LHCN-M2 (cell line): ENCODE results near the gene NWD2. TPM values are rescaled to one million over a fixed set of nuclear protein-coding genes. Genes with fewer than 3 reads are reported as not detected.
"Not testable (repeated sequence)": the region's sequence is repeated elsewhere in the genome, so short reads cannot be mapped to it uniquely, and the experiment has no call there.

Experiments
- DNase-seq: peaks from one replicate; pipeline ENCODE4 v3.0.0-alpha.2; 2012; ENCODE audit warnings: low read depth
- polyA plus RNA-seq: library from polyadenylated mRNA; unstranded; fragments of >200 nt; gene quantifications from one replicate; pipeline ENCODE4 v1.2.1, GENCODE V29; 2012; ENCODE audit warnings: missing spikeins
- total RNA-seq: library from RNA; depleted of rRNA; stranded (reverse); fragments of >200 nt; gene quantifications from 2 replicates; pipeline ENCODE4 v1.2.3, GENCODE V29; 2014; rRNA removed

The NWD2 gene, protein sequence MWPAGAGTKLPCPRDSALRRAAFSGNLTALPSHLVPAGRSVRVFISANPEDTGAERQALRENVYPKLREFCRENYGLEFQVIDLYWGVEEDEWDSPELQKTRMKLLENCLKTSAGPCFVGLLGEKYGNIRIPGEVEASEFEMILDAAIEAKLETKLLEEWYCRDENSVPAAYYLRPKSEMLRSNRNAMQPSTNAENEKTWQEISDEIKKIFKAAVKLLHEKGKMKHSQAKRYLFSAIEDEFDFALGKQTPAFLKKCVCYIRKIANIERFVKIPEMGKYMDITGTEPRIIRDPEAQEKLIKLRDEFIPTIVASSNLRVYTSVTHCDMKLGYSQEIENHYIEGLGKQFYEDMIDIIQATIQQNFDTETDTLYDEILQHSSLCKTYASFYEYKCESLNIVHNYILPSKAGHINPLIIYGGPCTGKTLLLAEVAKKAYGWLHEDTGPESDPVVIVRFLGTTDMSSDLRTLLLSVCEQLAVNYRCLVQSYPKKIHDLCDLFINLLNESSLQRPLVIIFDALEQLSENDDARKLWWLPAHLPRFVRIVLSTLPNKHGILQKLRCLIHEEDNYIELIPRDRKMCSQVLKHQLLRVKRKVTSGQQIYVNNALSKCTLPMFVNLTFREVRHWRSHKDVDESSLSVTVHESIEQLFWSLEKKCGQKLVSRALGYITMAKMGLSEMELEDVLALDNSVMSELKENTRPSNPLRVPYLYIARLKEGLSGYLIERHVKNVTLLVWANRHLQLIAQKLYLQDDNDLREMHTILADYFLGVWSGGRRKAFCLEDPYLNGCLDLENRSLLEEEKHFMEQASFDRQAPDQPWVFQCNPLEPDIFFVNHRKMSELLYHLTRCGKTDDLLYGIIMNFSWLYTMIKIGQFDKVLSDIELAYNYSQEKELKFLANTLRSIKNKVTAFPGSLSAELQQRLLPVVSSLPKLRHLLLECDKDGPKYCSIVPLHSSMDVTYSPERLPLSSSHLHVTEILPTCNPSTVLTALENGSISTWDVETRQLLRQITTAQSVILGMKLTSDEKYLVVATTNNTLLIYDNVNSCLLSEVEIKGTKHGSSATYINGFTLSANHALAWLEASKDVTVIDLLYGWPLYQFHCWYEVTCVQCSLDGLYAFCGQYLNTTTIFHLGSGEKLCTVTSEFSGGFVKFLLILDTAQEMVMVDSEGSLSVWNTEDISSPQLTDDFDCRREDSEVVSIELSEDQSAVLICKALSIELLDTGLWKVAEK (N-terminal part only)
- not detected in 2 replicates for total RNA-seq
- polyA plus RNA-seq, result not detected

DNA sequence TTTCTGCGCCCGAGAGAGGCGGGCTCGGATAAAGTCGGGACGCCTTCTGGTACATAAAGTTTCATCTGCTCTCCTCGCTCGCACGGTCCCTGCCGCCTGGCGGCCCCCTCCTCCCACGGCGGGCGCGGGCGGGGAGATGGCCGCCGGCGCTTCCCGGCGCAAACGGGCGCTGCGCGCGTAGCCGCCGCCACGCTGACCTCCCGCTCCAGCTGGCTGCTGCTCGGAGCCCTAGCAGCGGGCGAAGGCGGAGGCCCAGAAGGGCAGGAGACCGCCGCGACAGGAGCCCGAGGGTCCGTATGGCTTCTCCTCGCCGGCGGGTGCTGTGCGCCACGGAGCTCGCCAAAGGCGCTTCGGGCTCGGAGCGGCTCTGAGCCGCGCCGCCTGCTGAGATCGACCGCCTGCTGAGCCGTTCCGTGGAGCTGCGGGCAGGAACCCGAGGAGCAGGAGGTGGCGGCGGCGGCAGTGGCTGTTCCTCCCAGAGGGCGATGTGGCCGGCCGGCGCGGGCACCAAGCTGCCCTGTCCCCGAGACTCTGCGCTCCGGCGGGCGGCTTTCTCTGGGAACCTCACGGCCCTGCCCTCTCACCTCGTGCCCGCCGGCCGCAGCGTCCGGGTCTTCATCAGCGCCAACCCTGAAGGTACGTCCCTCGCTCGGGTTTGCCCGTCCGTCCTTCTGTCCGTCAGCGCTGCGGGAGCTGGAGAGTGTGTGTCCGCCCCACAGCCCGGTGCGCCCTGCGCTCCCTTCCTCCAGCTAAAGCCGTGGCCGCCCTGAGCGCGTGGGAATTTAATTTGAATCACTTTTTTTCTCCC lies at the start of gene NWD2:
Gene NWD2, plus strand, starts transcription at position 161 of the 808 bp plus-strand sequence. Its CDS starts 325 bp downstream, at position 486.
- DNase-seq, result no peak

DNA sequence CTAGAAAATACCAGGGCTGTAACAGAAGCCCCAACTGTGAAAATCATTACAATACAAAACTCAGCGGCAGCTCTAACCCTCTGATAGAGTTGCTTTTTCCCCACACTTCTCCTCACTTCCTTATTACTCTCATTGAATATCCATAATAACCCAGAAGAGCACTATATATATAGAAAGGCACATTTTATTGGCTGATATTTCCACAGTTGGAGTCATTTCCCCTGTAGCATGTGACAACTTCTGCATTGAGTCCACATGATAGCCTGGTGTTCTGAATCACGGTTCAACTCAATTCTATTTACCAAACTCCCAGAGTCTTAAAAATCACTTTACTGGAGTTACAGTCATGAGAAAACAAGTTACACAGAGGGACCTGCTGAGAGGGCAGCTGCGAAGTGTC lies 46.6 kb upstream of the NWD2 start:
- DNase-seq, result no peak

DNA sequence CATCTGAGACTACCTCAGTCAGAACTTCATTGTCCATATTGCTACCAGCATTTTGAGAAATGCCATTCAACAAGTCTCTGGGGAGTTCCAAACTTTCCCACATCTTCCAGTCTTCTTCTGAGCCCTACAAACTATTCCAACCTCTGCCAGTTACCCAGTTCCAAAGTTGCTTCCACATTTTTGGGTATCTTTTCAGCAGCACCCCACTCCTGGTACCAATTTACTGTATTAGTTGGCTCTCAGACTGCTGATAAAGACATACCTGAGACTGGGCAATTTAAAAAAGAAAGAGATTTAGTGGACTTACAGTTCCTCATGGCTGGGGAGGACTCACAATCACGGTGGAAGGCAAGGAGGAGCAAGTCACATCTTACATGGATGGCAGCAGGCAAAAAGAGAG lies 39.8 kb upstream of the NWD2 start:
- DNase-seq, result not testable (repeated sequence)

DNA sequence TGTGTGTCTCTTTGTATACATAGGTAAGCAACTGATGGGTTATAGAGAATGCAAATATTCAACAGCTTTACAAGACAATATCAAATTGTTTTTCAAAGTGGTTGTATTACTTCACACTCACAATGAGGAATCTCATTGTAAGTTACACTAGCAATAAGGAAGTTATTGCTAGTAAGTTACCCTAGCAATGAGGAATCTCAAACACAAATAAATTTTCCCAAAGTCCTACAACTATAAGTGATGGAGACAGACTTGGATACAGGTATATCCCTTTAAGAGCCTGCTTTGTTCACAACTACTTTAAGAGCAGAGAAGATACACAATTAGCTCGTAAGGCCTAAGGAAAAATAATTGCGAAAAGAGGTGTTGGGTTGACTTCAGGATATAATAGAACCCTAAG lies 28.3 kb upstream of the NWD2 start:
- DNase-seq, result no peak

DNA sequence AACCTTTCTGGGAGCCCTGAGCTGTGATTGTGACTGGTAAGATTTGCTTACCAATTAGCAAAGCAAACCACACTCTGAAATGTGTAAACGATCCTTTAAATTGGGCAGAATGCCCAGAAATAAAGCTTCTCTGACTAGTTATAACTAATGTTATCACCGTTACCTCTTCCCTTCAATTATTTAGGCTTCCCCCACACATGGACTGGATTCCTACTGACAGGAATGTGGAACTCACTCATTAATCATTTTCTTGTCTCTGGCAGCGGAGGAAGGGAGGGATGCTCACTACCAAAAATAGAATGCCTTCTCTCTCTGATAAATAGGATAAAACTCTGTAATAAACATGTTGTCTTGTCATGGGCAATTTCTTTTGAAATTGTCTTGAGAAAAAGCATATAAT lies 25.3 kb upstream of the NWD2 start:
- DNase-seq, result no peak

DNA sequence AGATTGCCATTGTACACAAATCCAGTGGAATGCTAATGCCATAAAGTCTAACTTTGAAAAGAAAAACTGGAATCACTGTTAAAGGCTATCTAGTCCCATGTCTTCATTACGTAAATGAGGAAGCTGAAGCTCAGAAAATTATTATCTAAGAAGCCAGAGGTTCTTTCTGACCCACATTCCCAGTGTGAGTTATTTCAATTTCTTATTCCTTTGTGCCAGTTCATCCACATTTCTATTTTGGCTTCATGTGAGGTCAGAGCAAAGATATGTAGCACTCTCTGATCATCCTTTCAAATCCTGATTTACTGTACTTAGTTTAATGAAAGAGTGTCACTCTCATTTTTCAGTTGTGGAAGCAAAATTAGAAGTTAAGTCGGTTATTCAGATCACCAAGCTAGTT lies 24.6 kb upstream of the NWD2 start:
- DNase-seq, result no peak

DNA sequence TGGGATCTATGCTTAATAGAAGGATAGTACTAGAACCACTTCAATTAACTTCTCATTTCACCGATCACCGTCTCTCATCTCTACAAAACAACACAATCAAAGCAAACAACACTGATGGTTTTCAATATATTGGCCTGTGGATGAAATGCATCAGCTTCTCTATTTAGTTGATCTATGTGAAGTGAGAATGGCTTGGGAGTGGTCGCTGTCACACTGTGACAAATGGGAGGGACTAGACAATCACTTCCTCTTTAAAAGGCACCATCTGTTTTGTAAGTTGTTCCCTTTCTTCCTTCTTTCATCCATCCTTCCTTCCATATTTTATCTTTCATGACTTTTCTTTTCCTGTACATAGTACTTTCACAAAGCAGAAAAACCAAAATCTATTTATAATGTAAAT lies 23.9 kb upstream of the NWD2 start:
- DNase-seq, result no peak

DNA sequence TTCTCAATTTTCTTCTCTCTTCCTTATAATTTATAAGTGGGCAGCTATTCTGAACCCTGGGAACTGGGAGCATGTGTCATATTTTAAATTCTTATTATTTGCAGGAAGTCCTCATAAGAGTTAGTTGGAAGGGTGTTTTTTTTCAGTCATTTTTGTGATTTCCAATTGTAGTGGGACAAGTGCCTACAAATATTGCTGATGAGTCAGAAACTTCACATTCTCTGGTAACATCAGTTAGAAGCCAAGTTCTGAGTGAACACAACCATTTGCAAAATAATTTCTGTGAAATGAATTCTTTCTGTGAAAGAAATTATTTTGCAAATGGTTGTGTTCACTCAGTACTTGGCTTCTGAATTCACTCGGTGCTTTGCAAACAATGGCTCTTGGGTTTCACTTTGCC lies 20.8 kb upstream of the NWD2 start:
- no peak for DNase-seq

DNA sequence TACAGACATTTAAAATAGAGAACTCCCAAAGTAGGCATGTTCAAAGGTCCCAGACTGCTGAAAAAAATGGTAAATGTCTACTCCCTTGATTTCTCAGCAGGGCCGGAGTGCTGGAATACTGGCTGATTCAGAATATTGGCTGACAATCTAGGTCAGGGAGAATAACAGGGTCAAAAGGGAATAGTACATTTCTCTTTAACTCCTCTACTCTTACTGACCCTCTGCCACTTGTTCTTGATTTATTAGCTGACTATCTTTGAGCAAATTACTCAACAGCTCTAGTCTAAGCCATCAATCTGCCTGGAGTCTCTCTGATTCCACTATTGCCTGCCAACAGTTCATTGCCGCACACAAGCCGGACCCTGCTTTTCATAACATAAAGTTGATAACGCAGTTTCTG lies 19.7 kb upstream of the NWD2 start:
- DNase-seq, result no peak

DNA sequence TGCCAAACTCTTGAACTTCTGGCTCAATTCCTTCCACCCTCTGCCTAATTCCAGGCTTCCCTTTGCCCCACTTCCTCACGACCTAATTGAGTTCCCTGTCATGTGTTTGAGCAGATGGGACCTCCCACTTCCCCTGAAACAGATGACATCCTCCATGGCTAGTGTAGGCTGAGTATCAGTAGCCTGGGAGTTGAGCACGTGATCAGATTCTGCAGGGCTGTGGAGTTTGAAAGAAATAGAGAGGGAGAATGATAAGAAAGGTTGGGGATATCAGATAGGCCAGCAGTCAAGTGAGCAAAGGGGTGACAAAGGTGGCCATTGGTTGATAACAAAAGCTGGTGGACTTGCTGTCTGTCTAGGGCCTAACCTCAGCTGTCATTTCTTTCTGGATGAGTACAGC lies 18.8 kb upstream of the NWD2 start:
- no peak for DNase-seq

DNA sequence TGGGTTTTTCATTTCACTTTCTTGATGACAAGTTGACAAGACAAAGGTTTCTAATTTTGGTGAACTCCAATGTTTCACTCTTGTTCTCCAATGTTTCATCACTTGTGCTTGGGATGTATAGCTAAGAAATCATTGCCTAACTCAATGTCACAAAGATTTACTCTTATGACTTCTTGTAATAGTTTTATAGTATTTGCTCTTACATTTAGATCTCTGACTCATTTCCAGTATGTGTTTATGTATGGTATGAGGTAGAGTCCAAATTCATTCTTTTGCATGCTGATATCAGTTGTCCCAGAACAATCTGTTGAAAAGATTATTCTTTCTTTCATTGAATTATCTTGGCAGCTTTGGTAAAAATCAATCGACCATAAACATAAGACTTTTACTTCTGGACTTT lies 12.2 kb upstream of the NWD2 start:
- no peak for DNase-seq

DNA sequence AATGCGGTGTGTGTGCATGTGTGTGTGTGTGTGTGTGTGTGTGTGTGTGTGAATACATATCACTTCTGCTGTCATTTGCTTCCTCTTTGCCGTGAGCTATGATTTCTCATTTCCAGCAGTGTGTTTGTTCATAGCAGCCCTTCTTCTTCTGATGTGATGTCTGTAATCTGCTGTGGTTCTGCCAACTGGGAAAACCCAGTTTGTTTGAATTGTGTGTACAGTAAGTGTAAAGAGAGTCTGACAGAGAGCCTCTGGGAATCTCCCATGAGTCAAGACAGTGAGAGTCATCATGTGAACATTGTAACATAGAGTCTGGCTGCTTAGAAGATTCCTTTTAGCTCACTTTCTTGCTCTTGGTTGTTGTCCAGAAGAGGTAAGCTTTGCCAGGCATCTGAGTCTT lies 8.4 kb upstream of the NWD2 start:
- DNase-seq, result no peak

DNA sequence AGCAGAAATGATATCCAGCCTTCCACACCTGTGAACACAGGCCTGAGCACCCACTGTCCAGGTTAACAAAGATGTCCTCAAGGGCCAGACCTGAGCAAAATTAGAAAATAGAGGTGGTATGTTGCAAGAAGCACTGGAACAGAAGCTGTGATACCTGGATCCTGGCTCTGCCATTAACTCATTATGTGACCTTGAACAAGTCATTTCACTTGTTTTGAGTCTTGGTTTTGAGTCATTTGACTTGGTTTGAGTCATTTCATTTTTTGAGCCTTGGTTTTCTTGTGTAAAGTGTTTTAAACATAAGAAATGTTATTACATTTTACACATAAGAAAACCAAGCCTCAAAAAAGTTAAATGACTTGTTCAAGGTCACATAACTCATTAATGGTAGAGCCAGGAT lies 2.9 kb upstream of the NWD2 start:
- no peak for DNase-seq

DNA sequence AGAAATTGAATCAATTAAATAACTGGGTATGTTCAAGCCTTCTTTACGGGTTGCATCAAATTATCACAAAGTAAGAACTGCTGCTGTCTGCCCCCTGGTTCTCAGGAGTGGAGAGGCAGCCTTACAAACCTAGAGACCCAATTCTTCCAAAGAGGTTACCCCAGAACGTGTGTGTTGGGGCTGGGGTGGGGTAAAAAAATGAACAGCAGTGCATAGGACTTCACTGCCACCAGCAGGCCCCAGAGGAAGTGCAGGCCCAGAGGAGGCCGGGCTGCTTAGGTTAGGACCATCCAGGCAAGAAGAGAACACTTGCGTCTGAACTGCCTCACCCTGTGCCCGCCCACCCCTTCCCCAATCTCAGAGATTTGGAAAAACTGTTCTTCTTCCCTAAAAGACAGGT lies 1.5 kb upstream of the NWD2 start:
- DNase-seq, result no peak

DNA sequence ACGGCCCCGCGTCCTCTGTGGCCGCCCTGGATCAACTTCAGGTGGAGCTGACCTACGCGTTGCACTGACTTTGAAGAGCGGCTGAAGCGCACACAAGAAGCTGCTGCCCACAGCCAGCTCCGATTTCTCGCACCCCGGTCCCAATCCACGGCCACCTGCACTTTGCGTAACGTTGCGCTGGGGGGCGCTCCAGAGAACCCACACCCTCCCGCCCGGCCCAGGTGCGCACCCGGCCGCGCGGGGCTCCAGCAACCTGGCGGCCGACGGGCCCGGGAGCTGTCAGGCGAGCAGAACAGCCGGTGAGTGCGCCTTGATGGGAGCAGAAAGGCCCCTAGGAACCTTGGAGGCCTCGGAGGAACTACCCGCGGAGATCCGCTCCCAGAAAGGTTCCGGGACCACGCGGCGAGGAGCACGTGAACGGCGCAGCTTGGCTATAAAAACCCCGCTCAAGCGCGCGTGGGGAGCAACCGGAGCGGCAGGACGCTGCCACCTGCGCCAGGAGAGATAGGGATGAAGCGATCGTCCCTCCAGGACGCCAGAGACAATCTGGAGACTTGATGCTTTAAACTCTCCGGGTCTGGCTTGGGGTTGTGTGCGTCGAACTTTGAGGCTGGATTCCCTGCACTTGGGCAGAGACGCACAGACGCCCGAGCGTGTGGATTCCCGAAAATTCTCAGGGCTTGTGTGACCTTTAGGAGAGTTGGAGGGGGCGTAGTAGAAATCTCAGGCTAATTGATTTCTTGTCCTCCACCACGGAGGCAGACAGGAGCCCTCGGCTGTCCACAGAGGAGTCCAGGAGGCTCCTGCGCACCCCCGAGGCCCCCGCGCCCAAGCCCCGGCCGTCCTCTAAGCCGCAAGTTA lies 591 bp upstream of the NWD2 start:
- no peak for DNase-seq

DNA sequence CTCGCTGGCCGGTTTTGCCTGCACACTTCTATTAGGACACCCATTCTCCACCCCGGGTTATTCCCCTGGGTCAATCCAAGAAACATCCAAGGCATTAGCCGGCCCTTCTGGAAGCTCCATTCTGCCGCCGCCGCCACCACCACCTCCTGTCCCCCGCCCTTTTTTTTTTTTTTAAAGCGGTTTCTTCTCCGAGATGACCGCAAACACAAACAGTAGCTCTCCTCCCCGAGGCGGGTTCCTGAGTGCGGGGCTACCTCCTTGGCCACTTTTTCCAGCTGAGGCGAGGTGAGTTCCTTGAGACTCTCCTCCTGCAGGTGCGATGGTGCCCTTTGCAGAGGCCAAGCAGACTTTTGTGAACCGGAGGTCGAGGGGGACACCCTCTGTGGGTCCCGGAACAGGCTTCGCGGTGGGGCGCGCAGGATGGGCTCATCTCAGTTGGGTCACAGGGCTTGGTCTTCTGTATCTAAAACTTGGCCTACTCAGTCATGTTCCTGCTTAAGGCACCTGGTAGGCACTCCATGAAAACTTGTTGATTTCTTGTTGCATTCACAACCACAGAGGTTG lies 930 bp downstream of the NWD2 start:
- no peak for DNase-seq

DNA sequence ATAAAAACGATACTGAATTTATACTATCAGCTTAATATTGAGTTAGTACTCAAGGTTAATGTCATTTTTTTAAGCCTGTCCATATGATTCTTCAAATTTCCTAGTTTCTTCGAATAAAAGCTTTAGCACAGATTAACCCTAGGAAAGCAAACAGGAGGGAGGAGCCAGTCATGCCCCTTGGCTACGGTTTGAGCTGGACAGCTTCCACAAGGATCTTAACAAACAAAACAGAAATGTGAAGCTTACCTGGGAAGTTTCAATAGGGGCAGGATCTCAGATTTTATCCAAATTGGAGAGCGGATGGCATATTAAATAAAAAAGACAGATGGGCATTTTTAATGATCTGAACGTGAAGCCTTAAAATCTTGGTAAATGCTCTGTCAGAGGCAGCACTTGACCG lies 2.3 kb downstream of the NWD2 start:
- DNase-seq, result no peak

DNA sequence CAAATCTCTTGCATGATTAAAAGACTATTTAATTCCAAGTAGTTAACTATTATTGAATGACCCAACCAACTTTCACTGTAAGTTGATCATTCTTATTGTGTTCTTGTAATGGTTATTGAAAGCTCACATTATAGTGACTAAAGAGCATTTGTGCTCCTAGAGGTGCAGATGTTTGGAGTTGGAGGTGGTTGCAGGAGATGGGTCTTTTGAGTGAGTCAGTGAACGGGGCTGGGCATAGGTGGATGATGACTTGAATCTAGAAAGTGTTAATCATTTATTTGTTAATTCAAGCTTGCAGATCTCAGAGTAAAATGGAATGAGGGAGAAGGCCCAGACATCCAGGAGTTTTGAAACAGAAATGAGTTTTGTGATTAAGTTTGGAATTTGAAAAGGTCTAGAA lies 13.7 kb downstream of the NWD2 start:
- no peak for DNase-seq

DNA sequence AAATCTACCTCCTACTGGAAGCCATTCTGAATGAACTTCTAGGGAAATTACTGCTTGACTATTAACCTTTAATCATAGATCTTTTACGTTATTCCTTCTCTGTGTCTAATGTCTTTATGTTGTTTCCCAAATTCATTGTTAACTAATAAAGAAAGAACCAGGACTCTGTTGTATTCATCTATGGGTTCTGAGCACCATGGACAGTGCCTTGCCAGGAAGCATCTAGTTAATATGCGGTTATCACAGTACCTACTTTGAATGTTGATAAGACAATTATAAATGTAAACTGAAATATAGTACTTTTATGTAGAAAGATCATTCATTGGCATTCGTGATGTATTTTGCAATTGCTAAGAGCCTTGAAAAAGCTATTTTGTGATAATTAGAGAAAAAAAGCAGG lies 23.8 kb downstream of the NWD2 start:
- no peak for DNase-seq

DNA sequence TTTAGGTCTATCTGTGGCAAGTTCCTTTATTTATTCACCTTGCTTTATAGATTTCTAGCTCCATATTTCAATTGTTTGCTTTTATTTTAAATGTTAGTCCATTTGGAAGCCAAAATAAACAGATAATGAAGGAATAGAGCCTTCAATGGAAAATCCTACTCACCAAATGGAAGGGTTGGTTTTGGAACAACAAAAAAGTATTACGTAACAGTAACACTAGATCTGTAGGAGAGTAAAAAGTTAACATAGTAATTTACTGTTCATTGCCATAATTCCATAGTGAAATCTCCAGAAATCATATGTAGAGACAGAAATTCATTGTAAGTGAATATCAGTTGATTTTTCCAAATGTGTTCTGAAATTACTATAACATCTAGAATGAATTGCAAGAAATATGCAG lies 34.6 kb downstream of the NWD2 start:
- DNase-seq, result no peak
